ENCODE measurements around the gene PNPLA2.

Gene PNPLA2

DNA sequence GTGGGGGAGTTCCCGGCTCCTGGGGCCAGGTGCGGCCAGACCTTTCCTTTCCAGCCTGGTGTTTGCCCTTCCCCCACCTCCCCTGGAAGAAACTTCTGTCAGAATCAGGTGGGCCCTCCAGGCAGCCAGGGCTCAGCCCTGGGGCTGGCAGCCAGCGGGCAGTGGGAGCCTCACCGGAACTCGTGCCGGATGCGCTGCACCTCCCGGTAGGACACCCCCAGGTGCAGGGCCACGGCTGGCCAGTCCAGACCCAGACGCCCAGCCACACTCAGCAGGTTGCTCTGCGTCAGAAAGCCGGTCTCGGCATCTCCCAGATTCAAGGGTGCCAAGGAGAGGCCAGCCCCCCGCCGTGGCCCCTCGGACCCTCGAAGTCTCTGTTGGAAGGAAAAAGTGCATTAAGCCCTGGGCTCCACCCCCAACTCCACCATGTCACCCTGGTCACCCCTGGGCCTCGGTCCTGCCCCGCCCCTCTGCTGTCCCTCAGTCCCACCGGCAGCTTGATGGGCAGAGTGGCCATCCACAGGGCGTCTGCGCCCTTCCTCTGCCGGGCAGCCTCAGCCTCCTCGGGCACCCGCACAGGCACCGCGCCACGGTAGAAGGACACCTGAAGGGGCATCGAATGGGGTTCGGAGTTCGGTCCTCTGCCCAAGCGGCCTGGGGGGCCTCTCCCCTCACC lies 18.9 kb upstream of the PNPLA2 start:
- no peak for DNase-seq

DNA sequence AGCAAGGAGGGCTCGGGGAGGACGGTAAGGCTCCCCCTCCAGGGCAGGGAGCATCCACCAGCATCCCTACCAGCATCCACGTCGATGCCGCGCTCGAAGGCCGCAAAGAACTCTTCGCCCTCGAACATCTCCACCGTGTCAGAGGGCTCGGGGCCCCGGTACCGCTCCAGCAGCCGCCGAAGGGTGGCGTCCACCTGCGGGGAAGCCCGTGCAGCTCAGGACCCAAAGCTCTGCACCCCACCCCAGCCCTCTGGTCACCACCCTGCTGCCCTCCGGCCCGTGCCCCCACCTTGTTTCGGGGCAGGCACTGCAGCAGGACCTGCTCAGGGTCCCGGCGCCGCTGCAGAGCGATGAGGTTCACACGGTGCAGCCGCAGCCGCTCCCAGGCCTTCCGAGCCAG lies 18.2 kb upstream of the PNPLA2 start:
- DNase-seq = no peak

DNA sequence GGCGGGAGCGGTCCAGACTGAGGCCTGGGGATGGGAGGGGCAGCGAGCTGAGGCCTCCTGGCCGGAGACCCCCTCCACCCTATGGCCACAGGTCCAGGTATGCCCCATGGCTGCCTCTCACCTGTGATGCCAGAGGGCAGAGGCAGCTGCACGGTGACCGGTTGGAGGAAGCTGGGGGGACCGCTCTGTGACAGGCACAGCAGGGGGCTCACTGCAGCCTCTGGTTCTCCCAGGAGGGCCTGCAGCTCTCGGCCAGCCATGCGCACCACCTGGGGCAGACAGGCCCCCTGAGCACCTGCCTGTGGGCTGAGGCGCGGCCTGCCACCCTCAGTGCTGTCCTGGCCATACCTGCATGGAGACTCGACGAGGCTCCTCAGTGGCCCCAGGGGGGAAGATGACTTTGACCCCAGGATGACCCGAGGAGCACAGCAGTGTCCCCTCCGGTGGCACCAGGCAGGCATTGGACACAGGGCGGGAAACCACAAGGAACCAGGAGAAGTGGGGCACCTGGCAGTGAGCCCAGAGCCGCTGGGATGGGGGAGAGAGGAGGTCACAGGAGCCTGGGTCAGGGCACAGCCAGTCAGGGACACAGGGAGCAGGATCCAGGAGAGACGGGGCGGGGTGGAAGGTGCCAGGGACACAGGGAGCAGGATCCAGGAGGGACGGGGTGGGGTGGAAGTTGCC lies 17.5 kb upstream of the PNPLA2 start:
- DNase-seq = no peak

DNA sequence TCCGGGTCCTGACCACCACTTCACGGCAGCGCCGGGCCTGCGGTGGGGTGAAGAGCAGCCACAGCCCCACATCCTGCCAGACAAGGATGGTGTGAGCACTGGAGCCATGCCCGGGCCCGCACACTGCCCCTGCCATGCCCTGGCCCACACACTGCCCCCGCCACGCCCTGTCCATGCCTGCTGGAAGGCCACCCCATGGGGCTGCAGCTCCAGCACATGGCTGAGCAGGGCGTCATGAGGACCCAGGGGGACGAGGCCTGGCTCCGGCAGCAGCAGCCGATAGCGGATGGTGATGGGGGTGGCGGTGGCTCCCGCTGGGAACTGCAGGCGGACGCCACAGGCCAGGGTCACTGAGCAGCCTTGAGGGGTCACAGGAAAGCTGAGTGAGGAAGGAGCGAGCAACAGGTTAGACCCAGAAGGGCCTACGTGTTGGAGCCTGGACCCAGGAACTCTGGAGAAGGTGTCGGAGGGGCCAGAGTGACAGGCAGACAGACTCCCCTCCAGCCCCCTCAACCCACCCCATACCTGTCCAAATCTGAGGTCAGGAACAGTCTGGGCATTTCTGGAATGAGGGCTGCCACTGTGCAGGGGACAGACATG lies 16.6 kb upstream of the PNPLA2 start:
- DNase-seq = no peak

DNA sequence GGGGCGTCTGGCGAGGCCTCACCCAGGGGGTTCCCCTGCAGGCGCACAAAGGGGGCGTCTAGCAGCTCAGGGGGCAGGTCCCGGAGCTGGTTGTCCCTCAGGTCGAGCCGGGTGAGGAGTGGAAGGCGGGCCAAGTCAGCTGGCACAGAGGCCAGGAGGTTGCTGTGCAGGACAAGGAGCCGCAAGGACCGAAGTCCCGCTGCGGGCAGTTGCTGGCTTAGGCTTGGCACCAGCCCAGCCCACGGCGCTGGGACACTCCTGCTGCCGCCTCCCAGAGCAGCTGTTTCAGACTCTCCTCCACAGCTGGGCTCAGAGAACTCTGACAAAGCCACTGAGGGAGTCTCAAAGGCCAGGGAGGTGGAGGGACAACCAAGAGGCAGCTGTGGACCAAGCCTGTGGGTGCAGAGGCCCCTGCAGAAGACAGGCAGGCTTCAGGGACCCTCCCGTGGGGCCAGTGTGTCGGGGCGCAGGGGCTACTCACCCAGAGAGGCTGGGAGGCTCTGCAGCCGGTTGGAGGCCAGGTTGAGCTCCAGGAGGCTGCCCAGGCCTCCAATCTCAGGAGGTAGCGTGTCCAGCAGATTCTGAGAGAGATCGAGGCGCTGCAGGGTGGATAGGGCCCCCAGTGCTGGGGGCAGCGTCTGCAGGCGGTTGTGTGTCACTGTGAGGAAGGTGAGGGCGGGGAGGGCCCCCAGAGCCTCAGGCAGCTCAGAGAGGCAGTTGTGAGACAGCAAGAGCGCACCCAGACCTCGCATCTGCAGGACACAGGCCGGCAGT lies 15.8 kb upstream of the PNPLA2 start:
- DNase-seq = no peak

DNA sequence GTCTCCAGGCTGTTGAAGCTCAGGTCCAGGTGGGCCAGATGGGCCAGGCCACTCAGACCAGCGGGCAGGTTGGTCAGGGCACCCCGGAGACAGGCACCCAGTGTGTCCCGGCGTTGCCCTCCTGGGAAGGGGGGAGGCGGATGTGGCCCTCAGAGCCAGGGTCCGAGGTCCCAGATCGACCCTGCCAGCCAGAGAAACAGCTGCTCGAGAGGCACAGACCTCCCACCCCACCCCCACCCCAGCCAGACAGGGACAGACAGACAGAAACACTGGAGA lies 15.3 kb upstream of the PNPLA2 start:
- DNase-seq = no peak

DNA sequence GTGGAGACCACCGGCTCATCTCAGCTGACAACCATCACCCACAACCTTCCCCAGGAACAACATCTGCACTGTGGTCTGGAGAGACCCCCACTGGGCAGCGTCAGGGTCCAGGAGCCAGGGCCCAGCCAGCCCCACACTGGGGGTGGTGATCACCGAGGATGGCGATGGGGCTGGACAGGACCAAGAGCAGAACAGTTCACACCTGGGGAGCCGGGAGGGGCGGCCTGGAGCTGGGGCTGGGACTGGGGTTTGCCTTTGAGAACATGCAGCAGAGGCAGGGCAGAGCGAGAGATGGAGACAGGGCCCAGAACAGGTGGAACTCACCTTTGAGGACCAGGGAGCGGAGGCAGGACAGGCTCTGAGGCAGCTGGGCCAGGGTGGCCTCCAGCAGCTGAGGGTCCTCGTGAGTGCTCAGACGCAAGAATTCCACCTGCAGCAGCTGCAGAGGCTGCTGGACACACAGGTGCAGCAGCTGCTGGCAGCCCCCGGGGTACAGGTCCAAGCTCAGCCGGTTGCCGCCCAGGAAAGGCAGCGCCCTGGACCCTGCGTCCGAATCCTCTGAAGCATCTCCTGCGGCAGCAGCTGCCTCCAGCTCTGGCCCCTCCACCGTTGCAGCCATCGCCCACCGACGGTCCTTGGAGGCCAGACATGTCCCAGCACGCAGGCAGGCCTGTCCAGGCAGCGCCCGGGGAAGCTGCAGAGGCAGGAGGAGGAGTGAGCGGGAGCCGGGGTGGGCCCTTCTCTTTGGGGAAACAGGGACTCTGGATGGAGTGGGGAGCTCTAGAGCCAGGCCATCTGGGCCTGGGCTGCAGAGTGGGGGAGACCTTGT lies 14.7 kb upstream of the PNPLA2 start:
- no peak for DNase-seq

DNA sequence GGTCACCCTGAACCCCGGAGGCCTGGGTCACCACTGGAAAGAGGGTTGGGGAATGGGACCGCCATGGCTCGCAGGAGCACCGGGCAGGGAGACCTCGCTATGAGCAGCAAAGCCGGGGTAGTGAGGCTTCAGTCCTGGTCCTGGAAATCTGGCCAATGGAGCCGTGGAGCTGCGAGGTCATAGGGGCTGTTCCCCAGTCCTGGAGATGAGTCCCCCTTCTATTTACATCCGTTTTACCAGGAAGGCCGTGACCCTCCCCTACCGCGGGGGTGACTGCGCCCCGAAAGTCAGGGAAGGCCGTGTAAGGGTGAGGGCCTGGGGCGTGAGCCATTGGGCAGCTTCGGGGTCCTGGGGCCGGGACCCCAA lies 14.1 kb upstream of the PNPLA2 start:
- no peak for DNase-seq

DNA sequence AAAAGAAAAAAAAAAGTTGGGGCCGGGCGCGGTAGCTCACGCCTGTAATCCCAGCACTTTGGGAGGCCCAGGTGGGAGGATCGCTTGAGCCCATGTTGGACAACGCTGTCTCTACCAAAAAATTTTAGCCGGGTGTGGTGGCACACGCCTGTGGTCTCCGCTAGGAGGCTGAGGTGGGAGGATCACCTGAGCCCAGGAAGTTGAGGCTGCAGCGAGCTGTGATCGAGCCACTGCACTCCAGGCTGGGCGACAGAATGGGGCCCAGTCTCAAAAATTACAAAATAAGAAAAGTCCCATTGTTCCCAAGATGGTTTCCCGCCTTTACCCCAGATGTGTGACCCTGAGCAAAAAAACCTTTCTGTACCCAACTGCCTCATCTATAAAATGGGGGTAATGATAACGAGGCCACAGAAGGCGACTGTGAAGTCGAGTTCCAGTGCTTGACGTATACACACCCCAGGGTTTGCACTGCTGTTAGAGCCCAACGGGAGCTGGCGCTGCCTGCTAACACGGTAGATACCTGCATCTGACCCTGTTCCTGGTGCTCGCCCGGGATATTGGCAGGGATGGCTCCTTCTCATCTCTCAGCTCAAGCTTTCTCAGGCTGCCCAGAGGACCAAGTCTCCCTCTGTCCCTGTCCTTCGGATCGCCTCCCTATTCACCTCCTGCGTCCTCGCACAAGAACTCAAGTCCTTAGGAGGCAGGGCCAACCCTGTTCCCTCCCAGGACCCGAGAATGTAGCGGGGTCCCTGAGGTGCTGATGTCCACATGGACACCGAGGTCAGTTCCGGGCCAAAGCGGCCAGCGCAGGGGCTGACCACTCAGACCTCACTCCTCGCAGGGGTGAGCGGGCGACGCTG lies 10.1 kb upstream of the PNPLA2 start:
- DNase-seq = no peak

DNA sequence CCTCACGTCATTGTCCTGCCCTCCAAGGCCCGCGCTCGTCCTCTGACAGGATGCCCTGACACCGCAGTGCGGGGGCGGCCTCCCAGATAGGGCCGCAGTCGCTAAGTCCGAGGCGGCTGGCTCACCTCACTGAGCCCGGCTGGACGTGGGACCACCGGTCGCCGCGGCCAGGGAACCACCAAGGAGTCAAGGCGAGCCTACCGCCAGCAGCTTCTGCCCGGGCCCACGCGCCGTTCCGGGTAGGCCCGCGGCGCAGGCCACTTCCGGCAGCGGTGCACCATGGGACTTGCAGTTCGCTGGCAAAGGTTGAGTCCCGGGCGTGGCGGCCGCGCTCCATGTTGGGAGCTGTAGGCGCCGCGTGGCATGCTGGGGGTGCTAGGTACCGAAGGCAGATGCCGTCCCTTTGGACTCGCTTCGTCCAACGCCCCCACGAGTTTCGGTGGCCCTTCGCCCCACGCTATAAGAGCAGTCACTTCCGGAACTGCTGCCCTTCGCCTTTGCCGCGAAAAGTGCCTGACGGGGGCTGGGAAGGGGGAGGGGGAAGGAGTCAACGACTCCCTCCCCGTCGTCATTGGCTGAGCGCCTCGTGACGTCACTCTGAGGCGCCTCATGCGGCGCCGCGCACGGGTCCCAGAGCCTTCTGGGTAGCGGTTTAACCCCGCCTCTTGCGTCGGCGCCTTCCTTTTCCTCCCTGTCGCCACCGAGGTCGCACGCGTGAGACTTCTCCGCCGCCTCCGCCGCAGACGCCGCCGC lies 9.3 kb upstream of the PNPLA2 start, which contains the start of gene RPLP2:
RPLP2 (plus strand) TSS at position 681 of the 753 bp plus-strand sequence. CDS start 268 bp downstream, outside the sequence.
- peak; percentile 98 for DNase-seq

DNA sequence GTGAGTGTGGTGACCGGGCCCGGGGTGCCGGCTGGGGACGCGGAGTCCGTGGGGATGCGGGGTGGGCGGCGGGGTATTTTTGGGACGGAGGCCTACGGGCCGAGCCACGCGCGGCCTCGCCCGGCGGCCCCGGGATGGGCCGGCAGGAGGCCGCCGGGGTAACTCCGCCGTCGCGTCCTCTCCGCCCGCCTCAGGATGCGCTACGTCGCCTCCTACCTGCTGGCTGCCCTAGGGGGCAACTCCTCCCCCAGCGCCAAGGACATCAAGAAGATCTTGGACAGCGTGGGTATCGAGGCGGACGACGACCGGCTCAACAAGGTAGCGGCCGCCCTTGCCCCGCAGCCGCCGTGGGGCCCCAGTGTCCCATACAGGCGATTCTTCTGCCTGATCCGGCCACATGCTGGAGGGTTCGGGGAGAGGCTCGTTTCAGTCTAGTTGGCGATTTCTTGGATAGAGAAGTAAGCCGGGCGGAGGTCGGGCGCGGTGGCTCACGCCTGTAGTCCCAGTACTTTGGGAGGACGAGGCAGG lies 8.6 kb upstream of the PNPLA2 start:
- DNase-seq = no peak

DNA sequence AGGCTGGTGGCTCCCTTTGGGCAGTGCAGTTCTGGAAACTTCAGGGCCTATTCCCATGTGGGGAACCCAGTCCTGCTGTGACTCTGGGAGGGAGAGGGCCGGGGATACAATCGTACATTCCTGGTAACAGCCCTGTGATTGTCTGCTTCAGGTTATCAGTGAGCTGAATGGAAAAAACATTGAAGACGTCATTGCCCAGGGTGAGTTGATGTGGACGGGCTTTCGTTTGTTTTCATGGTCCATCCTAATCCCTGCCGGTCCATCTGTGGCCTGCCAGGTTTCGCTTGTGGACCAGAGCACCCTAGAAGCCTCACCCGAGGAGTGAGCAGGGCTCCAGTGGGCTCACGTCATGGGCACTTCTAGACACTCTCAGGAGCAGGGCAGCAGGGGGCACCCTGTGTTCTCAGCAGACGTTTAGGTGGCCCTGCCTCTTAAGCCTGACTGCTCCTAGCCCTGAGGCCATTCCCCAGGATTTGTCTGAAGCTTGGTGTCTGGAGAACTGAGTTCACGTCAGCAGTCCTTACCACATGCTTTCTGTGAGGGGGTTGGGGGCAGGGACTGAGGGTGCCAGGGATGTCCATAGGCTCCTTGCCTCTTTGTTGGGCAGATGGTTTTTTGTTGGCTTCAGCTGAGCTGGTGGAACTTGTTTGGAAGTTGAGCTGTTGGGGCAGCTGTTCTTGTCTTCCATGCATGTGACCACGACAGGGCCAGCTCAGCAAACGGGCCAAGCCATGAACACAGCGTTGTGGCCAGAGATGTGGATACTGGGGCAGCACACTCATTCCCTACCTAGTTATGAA lies 7.1 kb upstream of the PNPLA2 start:
- no peak for DNase-seq

DNA sequence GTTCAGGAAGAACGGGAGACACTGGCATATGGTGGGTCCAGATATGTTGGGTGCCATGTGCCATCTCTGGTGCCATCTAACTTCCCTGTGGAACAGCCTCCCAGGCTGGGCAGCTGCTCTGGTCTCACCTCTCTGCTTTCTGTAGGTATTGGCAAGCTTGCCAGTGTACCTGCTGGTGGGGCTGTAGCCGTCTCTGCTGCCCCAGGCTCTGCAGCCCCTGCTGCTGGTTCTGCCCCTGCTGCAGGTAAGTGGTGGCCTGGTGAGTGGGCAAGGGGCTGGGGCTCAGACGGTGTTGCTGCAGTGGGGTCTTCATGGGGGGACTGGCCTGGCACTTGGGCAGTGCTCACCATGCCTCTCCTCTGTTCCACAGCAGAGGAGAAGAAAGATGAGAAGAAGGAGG lies 6.3 kb upstream of the PNPLA2 start:
- DNase-seq = no peak

DNA sequence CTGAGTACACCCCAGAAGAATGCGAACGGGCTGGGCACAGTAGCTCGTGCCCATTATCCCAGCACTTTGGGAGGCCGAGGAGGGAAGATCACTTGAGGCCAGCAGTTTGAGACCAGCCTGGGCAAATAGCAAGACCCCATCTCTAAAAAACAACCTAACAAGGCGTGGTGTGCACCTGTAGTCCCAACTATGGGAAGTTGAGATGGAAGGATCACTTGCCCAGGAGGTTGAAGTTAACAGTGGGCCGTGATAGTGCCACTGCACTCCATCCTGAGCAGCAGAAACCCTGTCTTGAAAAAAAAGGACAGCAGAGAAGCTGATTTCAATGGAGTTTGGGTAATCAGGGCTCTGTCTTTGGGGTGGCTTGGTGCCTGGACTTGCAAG lies 5.7 kb upstream of the PNPLA2 start:
- DNase-seq = no peak

DNA sequence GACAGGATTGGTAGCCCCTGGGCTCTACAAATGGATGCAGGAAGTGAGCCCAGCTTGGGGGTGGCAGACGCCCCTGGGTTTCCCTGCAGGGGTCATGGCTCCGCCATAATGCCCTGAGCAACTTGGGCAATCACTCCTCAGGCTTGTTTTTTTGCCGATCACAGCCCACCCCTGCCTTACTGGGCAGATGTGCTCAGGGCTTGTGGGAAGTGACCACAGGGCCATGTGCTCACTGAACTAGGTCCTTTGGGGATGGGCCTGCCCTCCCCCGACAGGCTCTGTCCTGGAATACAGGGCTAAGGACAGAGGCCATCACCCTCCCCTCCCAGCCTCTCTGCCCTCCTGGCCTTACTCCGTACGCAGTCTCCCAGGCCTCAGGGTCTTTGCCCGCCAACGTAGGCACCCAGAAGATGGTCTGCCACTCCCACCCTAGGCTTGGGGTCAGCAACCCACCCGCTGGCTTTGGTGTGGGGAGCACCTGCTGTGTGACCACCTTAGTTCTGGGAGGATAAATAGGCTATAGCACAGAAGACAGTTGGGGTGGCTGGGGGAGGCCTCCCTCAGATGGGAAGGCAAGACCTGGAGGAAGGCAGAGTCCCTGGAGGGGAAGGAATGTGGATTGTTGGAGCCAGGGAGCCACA lies 5.1 kb upstream of the PNPLA2 start:
- no peak for DNase-seq

DNA sequence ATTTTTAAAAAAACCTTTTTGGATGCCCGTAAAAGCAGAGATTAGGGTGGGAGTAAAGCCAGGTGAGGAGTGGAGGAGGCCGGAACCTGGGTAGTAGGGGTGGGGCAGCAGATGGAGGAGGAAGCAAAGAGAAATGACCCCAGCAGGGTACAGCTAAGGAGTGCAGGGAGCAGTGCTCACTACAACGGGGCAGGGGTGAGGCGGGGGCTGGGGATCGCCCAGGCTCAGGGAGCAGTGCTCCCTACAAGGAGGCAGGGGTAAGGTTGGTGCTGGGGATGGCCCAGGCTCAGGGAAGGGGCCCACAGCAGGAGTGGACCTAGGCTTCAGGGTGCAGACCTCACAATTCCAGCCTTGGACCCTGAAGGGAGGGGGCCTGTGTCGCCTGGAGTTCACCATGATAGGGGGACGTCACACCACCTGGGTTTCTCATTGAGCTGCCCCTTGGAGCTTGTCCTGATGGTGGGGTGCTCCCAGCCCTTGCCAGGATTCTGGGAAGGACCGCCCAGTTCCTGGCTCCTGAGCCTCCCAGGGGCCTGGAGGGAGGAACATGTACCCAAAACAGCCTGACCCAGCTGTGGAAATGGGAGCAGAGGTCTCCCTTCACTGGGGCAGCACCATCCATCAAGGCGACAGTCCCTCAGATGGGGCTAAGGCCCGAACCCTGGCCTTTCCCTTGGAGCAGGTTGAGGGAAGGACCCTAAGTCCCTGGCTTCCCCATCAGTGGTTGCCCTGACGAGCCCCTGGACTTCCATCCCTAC lies 2.9 kb upstream of the PNPLA2 start:
- no peak for DNase-seq

DNA sequence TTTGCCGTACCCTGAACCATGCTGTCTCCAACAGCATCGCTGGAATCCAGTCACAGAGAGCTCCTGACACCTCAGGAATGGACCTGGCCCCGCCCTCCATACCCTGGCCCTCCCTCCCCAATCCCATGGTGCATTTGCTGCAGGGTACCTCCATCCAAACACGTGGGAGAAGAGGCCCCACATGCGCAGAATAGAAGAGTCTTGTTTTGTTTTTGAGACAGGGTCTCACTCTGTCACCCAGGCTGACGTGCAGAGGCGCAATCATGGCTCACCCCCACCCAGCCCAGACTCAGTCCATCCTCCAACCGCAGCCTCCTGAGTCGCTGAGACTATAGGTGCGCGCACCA lies 2.3 kb upstream of the PNPLA2 start:
- DNase-seq = no peak

DNA sequence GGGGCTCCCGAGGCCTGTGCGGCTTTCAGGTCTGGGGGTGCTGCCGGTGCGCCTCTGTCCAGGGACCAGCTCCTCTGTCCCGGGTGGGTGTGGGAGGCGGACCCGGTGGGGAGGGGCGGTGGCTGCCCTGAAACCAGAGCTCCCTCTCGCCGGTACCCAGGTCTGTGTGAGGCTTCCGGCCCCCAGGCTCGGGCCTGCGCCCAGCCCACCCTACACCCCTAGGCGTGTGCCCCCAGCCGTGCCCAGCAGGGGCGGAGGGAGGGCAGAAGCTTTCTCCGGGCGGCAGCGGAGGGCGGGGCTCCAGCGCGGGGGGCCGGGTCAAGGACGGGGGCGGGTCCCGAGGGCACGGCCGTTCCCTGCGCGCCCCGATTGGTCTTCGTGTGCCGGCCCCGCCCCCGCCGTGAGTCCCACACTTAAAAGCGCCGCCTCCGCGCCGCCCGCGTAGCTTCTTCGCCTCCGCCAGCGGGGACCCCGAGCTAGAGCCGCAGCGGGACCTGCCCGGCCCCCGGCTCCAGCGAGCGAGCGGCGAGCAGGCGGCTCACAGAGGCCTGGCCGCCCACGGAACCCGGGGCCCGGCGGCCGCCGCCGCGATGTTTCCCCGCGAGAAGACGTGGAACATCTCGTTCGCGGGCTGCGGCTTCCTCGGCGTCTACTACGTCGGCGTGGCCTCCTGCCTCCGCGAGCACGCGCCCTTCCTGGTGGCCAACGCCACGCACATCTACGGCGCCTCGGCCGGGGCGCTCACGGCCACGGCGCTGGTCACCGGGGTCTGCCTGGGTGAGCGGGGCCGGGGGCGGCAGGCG lies 616 bp downstream of the PNPLA2 start:
- peak; percentile 93 for DNase-seq
